T-helper 2 cell treated with Interferon-gamma antibody and Interleukin-4, amounts not matched to agents 5 μg/mL and 100 μg/mL, for 36 hours (primary cell): Measurements from ENCODE around the gene DOCK4.

Source experiments
- DNase-seq: peaks from one replicate; pipeline ENCODE4 v3.0.0; 2021; ENCODE audit warnings: low spot score
- H3K27ac Mint-ChIP-seq: one replicate; pipeline ENCODE4 v1.8.0; 2021; ENCODE audit warnings: mild to moderate bottlenecking, mixed read lengths
- H3K27me3 Mint-ChIP-seq: one replicate; pipeline ENCODE4 v1.8.0; 2021; ENCODE audit warnings: low read depth, mixed read lengths
- H3K36me3 Mint-ChIP-seq: one replicate; pipeline ENCODE4 v1.8.0; 2021; ENCODE audit warnings: low read depth, mixed read lengths
- H3K4me1 Mint-ChIP-seq: one replicate; pipeline ENCODE4 v1.8.0; 2021; ENCODE audit warnings: low read depth, mixed read lengths
- H3K4me3 Mint-ChIP-seq: one replicate; pipeline ENCODE4 v1.8.0; 2022; ENCODE audit warnings: mild to moderate bottlenecking, moderate library complexity, mixed read lengths
- H3K9me3 Mint-ChIP-seq: one replicate; pipeline ENCODE4 v1.8.0; 2021; ENCODE audit warnings: mixed read lengths

The DOCK4 gene

DNA sequence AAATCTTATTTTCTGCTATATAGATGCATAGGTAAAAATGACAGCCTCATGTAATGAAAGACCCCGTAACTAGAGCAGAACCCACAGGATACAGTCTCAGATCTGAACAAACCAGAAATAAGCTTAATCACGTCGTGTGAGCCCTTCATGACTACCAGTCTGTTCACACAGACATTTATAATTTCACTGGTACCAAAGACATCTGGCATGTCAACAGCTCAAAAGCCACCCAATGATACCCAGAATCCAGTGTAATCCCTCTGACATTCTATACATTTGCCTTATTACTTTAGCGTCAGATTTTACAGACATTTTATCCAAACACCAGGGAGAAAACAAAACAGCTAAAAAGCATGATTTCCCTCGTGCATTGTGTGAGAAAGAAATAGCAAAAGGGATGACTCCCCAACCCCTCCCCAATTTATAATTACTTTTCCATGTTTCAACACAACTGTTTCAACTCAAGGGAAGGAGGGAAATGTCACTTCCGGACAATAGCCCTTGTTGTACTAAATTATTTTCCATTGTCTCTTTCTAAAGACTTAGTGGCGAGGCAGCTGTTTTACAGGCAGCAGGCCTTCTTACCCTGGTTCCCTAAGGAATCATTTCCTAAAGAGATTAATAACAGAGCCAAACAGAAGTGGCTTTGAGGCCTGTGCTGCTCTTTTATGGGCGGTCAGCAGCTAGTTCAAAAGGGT lies 33.2 kb downstream of the DOCK4 start:
- Mint-ChIP-seq H3K27ac (no peak overlapping the region), H3K4me1 (no peaks in the 10 kb centered on the region), H3K9me3 (no peaks in the 10 kb centered on the region), H3K27me3 (peaks cover 15% of the 10 kb centered on the region), H3K4me3 (no peak overlapping the region), H3K36me3 (no peaks in the 10 kb centered on the region)
- DNase-seq = no peak

DNA sequence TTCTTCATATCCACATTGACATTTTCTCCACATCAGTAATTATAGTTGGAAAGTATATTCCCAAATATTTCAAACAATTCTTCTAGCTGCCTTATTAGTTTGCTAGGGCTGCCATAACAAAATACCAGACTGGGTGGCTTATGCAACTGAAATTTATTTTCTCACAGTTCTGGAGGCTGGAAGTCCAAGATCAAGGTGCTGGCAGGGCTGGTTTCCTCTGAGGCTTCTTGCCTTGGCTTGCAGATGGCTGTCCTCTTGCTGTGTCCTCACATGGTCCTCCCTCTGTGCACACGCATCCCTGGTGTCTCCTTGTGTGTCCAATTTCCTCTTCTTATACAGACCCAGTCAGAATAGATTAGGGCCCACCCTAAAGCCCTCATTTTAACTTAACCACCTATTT lies 34.5 kb downstream of the DOCK4 start:
- no peak overlapping the region for H3K27ac Mint-ChIP-seq
- H3K4me3 Mint-ChIP-seq = no peak overlapping the region
- H3K4me1 Mint-ChIP-seq = no peaks in the 10 kb centered on the region
- H3K9me3 Mint-ChIP-seq = no peaks in the 10 kb centered on the region
- H3K27me3 Mint-ChIP-seq = peaks cover 11% of the 10 kb centered on the region
- DNase-seq = no peak
- H3K36me3 Mint-ChIP-seq = no peaks in the 10 kb centered on the region

DNA sequence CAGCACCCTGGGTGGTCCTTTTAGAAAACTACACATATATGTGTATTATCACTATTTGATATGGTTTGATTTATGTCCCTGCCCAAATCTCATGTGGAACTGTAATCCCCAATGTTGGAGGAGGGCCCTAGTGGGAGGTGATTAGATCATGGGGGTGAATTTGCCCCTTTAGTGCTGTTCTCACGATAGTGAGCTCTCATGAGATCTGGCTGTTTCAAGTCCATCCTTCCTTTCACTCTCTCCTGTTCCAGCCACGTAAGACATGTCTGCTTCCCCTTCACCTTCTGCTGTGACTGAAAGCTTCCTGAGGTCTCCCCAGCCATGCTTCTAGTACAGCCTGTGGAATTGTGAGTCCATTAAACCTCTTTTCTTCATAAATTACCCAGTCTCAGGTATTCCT lies 37.3 kb downstream of the DOCK4 start:
- H3K27me3 Mint-ChIP-seq = peaks cover 3% of the 10 kb centered on the region
- no peaks in the 10 kb centered on the region for H3K4me1 Mint-ChIP-seq
- no peaks in the 10 kb centered on the region for H3K36me3 Mint-ChIP-seq
- H3K9me3 Mint-ChIP-seq = no peaks in the 10 kb centered on the region
- no peak overlapping the region for H3K27ac Mint-ChIP-seq
- no peak for DNase-seq
- H3K4me3 Mint-ChIP-seq = no peak overlapping the region

DNA sequence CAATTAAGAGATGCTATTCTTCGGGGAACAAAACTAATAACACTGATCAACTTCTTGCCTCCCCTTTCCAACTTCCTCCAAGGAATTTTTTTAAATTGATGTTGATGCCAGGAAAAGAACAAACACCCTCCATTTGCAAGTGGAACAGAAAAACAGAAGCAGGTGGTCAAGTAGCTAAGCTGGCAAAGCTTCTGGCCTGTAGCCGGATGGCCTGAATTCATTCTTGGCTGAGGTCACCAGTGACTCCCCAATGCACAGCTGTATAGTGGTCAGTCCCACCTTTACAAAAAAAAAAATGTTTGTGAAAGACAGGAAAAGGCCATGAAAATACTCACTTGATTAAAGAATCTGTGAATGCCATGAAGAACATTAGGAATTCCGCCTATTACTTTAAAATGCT lies 39.1 kb downstream of the DOCK4 start:
- Mint-ChIP-seq H3K36me3 (no peaks in the 10 kb centered on the region), H3K27ac (no peak overlapping the region), H3K4me1 (no peaks in the 10 kb centered on the region), H3K4me3 (no peak overlapping the region), H3K9me3 (no peaks in the 10 kb centered on the region), H3K27me3 (peaks cover 3% of the 10 kb centered on the region)
- no peak for DNase-seq

DNA sequence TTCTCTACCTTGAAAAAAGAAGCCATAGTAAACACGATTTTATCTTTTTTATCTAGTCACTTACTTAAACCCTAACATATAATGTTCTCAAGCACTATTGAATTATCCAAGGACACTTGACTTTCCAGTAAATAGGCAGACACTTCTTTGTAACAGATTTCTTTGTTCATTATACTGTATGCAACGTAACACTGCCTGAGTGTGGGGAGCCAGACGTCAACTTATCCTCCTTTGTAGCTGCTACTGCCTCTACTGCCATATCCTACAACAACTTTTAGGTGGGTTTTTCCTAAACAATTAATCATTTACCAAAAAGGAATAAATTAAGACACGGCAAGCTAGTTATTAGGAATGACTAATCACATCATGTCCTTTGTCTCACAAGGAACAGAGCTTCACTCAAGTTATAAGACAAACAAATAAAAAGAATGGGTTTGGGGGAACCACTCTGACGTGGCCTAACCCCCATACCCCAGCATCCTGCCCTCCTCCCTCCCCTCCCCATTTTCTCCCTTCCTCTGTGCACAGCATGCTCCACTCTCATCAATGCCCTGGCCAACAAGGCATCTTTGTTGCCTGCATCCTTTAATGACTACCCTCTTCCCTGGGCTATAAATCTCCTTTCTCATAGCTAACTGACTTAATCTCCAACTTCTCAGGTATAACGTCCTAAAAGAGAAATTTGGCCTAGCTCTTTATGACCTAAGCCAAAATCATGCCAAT lies 43.3 kb downstream of the DOCK4 start:
- no peaks in the 10 kb centered on the region for H3K4me1 Mint-ChIP-seq
- peaks cover 7% of the 10 kb centered on the region for H3K27me3 Mint-ChIP-seq
- DNase-seq = no peak
- H3K4me3 Mint-ChIP-seq = no peak overlapping the region
- no peak overlapping the region for H3K27ac Mint-ChIP-seq
- H3K36me3 Mint-ChIP-seq = no peaks in the 10 kb centered on the region
- H3K9me3 Mint-ChIP-seq = no peaks in the 10 kb centered on the region

DNA sequence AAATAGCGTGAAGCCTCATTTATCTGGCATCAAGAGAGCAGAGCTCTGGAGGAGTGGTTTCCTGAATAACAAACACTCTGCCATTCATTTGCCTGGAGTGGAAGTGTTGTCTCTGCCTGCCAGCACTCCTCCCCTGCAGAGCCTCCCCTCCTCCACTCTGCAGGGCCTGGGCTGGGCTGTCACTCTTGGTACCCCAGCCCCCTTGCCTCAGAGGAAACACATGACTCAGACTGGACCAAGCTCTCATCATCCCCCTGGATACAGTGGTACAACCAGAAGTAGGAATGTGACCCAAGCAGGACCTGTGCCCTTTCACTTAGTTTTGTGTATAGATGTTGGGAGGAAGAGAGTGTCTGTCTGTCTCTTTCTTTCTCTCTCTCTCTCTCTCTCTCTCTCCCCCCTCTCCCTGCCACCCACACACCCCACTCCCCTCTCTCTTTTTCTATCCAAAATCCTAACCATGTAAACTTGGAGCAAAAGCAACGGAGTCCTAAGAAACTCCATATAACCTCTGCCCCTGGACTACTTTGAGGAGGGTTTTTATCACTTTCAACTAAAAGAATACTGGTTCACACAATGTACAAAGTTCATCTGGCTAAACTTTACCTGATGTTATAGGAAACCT lies 43.9 kb downstream of the DOCK4 start:
- peaks cover 7% of the 10 kb centered on the region for H3K27me3 Mint-ChIP-seq
- H3K36me3 Mint-ChIP-seq = no peaks in the 10 kb centered on the region
- no peaks in the 10 kb centered on the region for H3K9me3 Mint-ChIP-seq
- no peak overlapping the region for H3K27ac Mint-ChIP-seq
- no peak overlapping the region for H3K4me3 Mint-ChIP-seq
- DNase-seq = no peak
- H3K4me1 Mint-ChIP-seq = no peaks in the 10 kb centered on the region

DNA sequence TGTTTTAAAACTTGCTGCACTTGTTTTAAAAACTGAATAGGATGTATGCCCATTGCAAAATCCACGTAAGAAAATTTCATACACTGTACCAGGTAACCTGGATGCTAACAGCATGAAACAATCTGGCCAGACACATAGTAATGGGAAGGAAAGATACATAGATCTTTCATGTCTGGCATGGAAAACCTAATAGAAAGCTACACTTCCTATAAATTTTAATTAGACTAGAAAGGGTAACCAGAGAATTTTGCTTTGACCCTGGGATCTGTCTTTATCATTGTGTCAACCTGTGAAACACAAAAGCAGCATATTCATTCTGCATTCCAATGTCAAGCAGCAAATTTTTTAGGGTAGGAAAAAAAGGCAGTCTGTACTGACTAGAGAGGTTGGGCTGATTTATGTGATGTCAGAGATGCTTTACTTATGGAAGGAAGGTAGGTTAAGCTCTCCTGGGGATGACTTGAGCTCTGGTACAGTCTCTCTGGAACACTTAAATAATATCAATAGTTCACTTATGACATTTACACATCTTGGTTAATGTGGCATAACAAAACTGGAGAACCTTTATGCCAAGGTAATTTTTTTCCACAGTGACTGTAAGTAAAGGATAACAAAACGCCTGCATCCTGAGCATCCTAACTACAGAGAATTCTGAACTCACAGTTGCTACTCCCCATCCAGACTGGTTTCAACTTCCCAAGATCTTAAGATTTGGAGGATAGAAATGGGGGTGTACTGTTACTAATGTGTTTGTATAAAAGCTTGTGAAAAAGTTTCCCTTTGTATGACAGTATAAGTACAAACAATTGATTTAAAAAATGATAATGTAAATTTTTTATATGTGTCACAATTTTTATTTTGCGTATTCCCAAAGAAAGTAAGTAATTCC lies 44.7 kb downstream of the DOCK4 start:
- H3K36me3 Mint-ChIP-seq = no peaks in the 10 kb centered on the region
- no peak overlapping the region for H3K27ac Mint-ChIP-seq
- H3K27me3 Mint-ChIP-seq = peaks cover 10% of the 10 kb centered on the region
- no peak for DNase-seq
- H3K9me3 Mint-ChIP-seq = no peaks in the 10 kb centered on the region
- H3K4me3 Mint-ChIP-seq = no peak overlapping the region
- H3K4me1 Mint-ChIP-seq = no peaks in the 10 kb centered on the region

DNA sequence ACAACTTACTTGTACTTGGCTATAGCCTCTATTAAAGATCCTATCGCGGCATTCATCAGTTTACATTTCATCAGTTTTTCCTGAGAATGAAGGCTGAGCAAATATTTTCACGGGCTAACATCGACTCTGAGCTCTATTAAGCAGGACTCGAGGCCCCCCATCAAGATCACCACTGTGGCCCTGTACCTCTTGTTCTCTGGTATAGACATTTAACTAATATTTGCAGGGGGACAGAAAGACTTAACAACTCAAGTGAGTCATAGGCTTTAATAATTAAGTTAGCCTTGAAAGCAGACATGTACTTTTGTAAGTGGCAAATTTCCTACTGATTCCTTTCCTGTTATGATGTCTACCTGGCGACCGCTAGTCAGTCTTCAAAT lies 45.4 kb downstream of the DOCK4 start:
- no peak for DNase-seq
- Mint-ChIP-seq H3K9me3 (no peaks in the 10 kb centered on the region), H3K27ac (no peak overlapping the region), H3K36me3 (no peaks in the 10 kb centered on the region), H3K27me3 (peaks cover 10% of the 10 kb centered on the region), H3K4me1 (no peaks in the 10 kb centered on the region), H3K4me3 (no peak overlapping the region)

DNA sequence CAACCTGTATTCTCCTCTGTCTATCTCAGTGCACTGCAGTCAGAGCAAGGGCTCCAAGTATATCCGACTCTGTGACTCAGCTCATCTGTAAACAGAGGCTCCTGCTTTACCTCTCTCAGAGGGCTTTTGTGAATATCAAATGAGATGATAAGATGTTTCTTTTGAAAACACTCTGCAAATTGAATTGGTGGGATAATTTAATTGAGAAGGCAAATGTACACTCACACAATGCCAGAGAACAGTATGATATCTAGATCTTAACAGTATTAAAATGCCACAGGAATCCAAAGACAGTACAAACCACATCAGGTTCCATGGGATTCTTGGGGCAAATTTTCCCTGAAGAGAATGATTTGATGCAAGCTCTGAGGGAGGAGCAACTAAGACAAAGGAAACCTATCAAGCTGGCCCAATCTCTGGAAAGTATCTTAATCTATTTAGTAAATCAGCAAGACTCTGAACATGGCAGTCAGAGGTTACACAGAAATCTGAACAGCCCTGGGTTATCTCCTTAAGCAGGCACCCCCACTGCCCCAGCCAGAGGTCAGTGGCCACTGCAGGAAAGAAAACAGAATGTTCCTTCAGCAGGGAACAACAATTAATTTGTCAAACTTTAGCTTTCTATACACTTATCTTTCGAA lies 45.9 kb downstream of the DOCK4 start:
- DNase-seq = no peak
- Mint-ChIP-seq H3K36me3 (no peaks in the 10 kb centered on the region), H3K4me3 (no peak overlapping the region), H3K9me3 (no peaks in the 10 kb centered on the region), H3K27ac (no peak overlapping the region), H3K27me3 (peaks cover 10% of the 10 kb centered on the region), H3K4me1 (no peaks in the 10 kb centered on the region)

DNA sequence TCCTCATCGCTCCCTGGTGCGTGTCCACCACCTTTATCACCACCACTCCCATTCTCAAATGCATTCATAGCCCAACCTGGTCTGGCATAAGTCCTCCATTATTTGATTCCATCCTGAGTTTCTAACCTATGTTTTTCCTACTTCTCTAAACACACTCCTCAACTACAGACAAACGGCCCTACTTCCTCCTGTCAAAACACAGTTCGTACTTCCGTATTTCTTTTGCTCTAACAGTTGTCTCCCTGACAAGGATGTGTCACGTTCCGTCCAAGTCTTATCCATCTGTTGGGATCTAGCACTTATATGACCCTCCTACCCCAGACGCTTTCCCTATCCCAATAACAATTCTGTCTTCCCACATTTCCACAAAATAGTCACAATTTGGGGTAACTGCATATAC lies 46.8 kb downstream of the DOCK4 start:
- no peak overlapping the region for H3K4me3 Mint-ChIP-seq
- H3K27ac Mint-ChIP-seq = no peak overlapping the region
- DNase-seq = no peak
- H3K9me3 Mint-ChIP-seq = no peaks in the 10 kb centered on the region
- H3K36me3 Mint-ChIP-seq = no peaks in the 10 kb centered on the region
- no peaks in the 10 kb centered on the region for H3K4me1 Mint-ChIP-seq
- H3K27me3 Mint-ChIP-seq = peaks cover 13% of the 10 kb centered on the region

DNA sequence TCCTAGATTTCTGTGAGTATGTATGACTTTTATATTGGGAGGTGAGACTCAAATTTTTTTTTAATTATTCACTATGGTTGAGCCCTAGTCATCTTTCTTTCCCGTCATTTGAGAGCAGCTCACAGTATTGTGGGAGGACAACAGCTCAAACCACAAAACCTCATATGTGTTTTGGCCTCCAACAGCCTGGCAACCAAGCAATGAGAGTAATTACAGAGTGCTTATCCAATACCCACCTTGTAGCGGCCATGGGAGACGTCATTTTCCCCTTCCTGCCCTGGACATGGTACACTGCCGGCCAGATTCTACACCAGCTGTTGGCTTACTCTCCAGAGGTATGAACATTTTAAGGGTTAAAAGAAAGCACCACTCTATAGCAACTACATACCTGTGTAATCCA lies 49.1 kb downstream of the DOCK4 start:
- no peak for DNase-seq
- H3K27ac Mint-ChIP-seq = no peak overlapping the region
- H3K27me3 Mint-ChIP-seq = peaks cover 13% of the 10 kb centered on the region
- no peaks in the 10 kb centered on the region for H3K36me3 Mint-ChIP-seq
- no peak overlapping the region for H3K4me3 Mint-ChIP-seq
- no peaks in the 10 kb centered on the region for H3K9me3 Mint-ChIP-seq
- no peaks in the 10 kb centered on the region for H3K4me1 Mint-ChIP-seq

DNA sequence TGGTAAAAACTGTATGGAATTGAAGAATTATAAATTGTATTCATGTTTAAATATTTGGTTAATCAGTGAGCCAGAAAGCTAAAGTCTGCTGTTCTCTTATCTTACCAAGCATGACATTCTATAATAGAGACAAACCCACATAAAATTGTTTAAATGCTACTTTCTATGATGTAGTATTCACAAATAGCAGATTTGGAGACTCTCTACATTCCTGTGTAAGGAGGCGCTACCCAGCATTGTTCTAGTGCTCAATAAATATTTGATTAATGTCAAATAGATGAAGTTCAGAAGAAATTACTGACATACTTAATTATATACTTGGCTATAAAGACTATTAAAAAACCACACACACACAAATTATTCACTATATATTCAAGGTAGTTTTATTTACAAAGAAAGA lies 49.8 kb downstream of the DOCK4 start:
- Mint-ChIP-seq H3K4me3 (no peak overlapping the region), H3K27me3 (peaks cover 15% of the 10 kb centered on the region), H3K27ac (no peak overlapping the region), H3K36me3 (no peaks in the 10 kb centered on the region), H3K4me1 (no peaks in the 10 kb centered on the region), H3K9me3 (no peaks in the 10 kb centered on the region)
- DNase-seq = no peak

DNA sequence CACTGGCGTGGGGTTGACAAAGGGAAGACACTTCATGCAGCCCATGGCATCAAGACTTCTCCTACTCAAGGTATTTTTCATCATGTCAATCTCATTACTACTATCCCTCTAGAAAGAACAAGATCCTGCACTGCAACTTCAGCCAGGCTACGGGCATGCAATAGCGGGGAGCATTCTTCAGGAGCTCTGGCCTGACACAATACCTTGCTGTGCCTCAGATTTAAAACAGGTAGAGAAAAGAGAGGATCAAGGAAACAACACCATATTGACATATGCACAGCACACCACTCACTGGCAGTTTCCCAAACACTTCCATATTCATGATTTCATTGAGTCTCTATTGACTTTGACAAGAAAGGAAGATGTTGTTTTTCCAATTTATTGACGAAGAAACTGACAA lies 51.5 kb downstream of the DOCK4 start:
- Mint-ChIP-seq H3K27me3 (peaks cover 14% of the 10 kb centered on the region), H3K4me3 (no peak overlapping the region), H3K36me3 (no peaks in the 10 kb centered on the region), H3K4me1 (no peaks in the 10 kb centered on the region), H3K27ac (no peak overlapping the region), H3K9me3 (no peaks in the 10 kb centered on the region)
- DNase-seq = no peak
